HG03045 (cell line): ENCODE measurements around the gene CRB1.
"Not testable (repeated sequence)": the region's sequence is repeated elsewhere in the genome, so short reads cannot be mapped to it uniquely, and the experiment has no call there.

Source experiments
- ATAC-seq: cut with Tn5 transposase; IDR thresholded peaks from one replicate; pipeline ENCODE4 v1.9.1; 2021; ENCODE audit warnings: mild to moderate bottlenecking, moderate library complexity; ENCODE audit not compliant: unreplicated experiment

CRB1 gene

GRCh38 chr1:197394831-197395608 is 127.0 kb downstream of the CRB1 start:
- no peak for ATAC-seq

- no peak for ATAC-seq
Observed at GRCh38 chr1:197397895-197398294, 129.8 kb downstream of the CRB1 start.

GRCh38 chr1:197399755-197400521 is 131.9 kb downstream of the CRB1 start:
- ATAC-seq: peak; percentile 70

GRCh38 chr1:197400522-197400902 is 132.5 kb downstream of the CRB1 start:
- ATAC-seq: no peak

- no peak for ATAC-seq
Observed at GRCh38 chr1:197402189-197402588, 134.1 kb downstream of the CRB1 start.

GRCh38 chr1:197404774-197405173 is 136.7 kb downstream of the CRB1 start:
- ATAC-seq: not testable (repeated sequence)

- not testable (repeated sequence) for ATAC-seq
Observed at GRCh38 chr1:197405614-197406013, 137.6 kb downstream of the CRB1 start.

GRCh38 chr1:197413564-197413963 is 145.5 kb downstream of the CRB1 start:
- no peak for ATAC-seq

- ATAC-seq: no peak
Observed at GRCh38 chr1:197415221-197415620, 147.2 kb downstream of the CRB1 start.

GRCh38 chr1:197418693-197419092 is 150.6 kb downstream of the CRB1 start:
- ATAC-seq: no peak

GRCh38 chr1:197422993-197423392 is 154.9 kb downstream of the CRB1 start:
- no peak for ATAC-seq

- no peak for ATAC-seq
Observed at GRCh38 chr1:197424380-197424779, 156.3 kb downstream of the CRB1 start.

GRCh38 chr1:197429372-197429771 is 161.3 kb downstream of the CRB1 start:
- no peak for ATAC-seq

GRCh38 chr1:197435224-197435623 is 167.2 kb downstream of the CRB1 start:
- ATAC-seq: no peak

GRCh38 chr1:197437601-197438000 is 169.5 kb downstream of the CRB1 start:
- no peak for ATAC-seq

- no peak for ATAC-seq
Observed at GRCh38 chr1:197438010-197438790, 170.1 kb downstream of the CRB1 start.

- ATAC-seq: no peak
Observed at GRCh38 chr1:197439708-197440280, 171.7 kb downstream of the CRB1 start.

- no peak for ATAC-seq
Observed at GRCh38 chr1:197440715-197441114, 172.7 kb downstream of the CRB1 start.

GRCh38 chr1:197441999-197442414 is 174.0 kb downstream of the CRB1 start:
- ATAC-seq: no peak

GRCh38 chr1:197444755-197445154 is 176.7 kb downstream of the CRB1 start:
- ATAC-seq: no peak
